Measurements from ENCODE around the gene GRID1.

Gene GRID1

GRCh38 chr10:86291616-86292340 lies 74.8 kb downstream of the GRID1 start:
- DNase-seq (ENCODE audit: low spot score): no peak

- no peak for DNase-seq (ENCODE audit: low spot score)
Observed at GRCh38 chr10:86290933-86291615, 75.5 kb downstream of the GRID1 start.

GRCh38 chr10:86289577-86289868 lies 77.1 kb downstream of the GRID1 start:
- DNase-seq (ENCODE audit: low spot score): no peak

- DNase-seq (ENCODE audit: low spot score): no peak
Observed at GRCh38 chr10:86288695-86289576, 77.7 kb downstream of the GRID1 start.

GRCh38 chr10:86287966-86288579 lies 78.5 kb downstream of the GRID1 start:
- DNase-seq (ENCODE audit: low spot score): no peak

GRCh38 chr10:86287110-86287793 lies 79.3 kb downstream of the GRID1 start:
- DNase-seq (ENCODE audit: low spot score): no peak

- DNase-seq (ENCODE audit: low spot score): no peak
Observed at GRCh38 chr10:86286236-86287109, 80.1 kb downstream of the GRID1 start.

GRCh38 chr10:86285136-86285790 lies 81.3 kb downstream of the GRID1 start:
- DNase-seq (ENCODE audit: low spot score): no peak

GRCh38 chr10:86284355-86285105 lies 82.1 kb downstream of the GRID1 start:
- DNase-seq (ENCODE audit: low spot score): no peak

GRCh38 chr10:86283466-86284287 lies 82.9 kb downstream of the GRID1 start:
- DNase-seq (ENCODE audit: low spot score): no peak

- DNase-seq (ENCODE audit: low spot score): no peak
Observed at GRCh38 chr10:86282664-86283465, 83.7 kb downstream of the GRID1 start.

GRCh38 chr10:86281396-86281795 lies 85.2 kb downstream of the GRID1 start:
- DNase-seq (ENCODE audit: low spot score): no peak

- DNase-seq (ENCODE audit: low spot score): no peak
Observed at GRCh38 chr10:86269332-86269731, 97.3 kb downstream of the GRID1 start.

- DNase-seq (ENCODE audit: low spot score): no peak
Observed at GRCh38 chr10:86267286-86268195, 99.1 kb downstream of the GRID1 start.

- no peak for DNase-seq (ENCODE audit: low spot score)
Observed at GRCh38 chr10:86266446-86267242, 100.0 kb downstream of the GRID1 start.

GRCh38 chr10:86265895-86266259 lies 100.7 kb downstream of the GRID1 start:
- no peak for DNase-seq (ENCODE audit: low spot score)

Data from D341Med (cell line).